GM19035 (cell line): Measurements from ENCODE around the gene CSPG4.
A peak's percentile ranks its signal among the peaks of the same experiment; 100 is the strongest.

Source experiments
- ATAC-seq: cut with Tn5 transposase; IDR thresholded peaks from one replicate; pipeline ENCODE4 v1.9.1; 2021; ENCODE audit not compliant: unreplicated experiment

CSPG4 gene

DNA sequence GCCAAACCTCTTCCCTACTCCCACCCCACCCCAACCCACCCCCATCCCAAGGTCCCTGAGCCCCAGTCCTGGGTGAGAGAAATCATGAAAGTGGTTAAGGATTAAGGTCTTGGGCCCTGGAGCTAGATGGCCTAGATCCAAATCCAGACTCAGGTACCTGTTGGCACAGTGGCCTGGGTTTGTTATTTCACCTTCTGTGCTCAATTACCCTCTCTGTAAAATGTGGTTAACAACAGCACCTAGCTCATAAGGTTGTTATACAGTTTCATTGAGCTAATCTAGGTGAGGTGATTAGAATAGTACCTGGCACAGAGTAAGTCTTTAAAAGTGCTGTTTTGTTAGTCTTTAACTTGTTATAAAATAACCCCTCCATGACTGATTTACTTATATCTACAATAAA, 80.7 kb downstream of the CSPG4 start:
- ATAC-seq = no peak

DNA sequence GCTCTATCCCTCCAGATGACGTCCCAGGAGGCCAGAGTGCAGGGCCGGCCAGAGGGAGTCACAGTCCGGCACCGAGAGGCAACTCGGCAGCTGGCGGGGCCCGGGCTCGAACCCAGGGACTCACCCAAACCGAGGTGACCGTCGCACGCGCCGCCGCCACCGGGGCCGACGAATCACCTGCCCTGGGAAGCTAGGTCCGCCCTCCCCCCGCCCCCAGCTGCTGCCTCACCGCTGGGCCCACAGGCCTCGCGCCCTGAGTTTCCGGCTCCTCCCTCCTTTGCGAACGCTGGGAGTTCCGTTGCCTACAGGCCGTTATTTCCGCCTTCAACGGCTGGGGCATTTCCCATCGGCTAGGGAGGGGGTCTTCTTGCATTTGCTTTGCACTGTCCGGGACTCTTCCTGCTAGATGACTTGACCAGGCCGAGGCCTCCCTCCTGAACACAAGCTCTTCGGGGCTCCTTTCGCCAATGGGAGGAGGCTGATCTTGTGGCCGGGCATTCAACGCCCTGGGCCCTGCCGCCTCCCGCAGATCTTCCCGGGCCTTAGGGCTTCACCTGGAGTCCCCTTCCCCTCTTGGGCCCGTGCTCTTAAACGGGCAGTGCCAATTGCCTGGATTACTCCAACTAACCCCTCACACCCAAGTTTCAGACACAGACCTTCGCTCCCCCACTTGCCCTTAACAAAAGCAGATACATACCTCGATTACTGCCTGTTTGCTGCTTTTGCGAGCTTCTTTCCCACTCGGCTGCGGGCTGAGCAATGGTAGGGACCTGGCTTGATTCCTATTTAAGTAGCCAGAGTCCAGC, 86.9 kb downstream of the CSPG4 start, which contains the start of gene SNUPN:
Gene SNUPN, minus strand, starts transcription at position 184 of the 806 bp plus-strand sequence. CDS start 4,674 bp downstream, outside the sequence.
- ATAC-seq = peak; percentile 72
